Articular chondrocyte of knee joint (primary cell): Measurements from ENCODE around the gene HABP4. TPM values are rescaled to one million over a fixed set of nuclear protein-coding genes. Genes with fewer than 3 reads are reported as not detected.

Experiments
- total RNA-seq: library from RNA; depleted of rRNA; stranded (reverse); fragments of >200 nt; gene quantifications from 2 replicates; pipeline ENCODE4 v1.2.3, GENCODE V29; 2012

HABP4 gene, protein sequence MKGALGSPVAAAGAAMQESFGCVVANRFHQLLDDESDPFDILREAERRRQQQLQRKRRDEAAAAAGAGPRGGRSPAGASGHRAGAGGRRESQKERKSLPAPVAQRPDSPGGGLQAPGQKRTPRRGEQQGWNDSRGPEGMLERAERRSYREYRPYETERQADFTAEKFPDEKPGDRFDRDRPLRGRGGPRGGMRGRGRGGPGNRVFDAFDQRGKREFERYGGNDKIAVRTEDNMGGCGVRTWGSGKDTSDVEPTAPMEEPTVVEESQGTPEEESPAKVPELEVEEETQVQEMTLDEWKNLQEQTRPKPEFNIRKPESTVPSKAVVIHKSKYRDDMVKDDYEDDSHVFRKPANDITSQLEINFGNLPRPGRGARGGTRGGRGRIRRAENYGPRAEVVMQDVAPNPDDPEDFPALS
- 15.2 and 16.1 TPM in 2 replicates for total RNA-seq

DNA sequence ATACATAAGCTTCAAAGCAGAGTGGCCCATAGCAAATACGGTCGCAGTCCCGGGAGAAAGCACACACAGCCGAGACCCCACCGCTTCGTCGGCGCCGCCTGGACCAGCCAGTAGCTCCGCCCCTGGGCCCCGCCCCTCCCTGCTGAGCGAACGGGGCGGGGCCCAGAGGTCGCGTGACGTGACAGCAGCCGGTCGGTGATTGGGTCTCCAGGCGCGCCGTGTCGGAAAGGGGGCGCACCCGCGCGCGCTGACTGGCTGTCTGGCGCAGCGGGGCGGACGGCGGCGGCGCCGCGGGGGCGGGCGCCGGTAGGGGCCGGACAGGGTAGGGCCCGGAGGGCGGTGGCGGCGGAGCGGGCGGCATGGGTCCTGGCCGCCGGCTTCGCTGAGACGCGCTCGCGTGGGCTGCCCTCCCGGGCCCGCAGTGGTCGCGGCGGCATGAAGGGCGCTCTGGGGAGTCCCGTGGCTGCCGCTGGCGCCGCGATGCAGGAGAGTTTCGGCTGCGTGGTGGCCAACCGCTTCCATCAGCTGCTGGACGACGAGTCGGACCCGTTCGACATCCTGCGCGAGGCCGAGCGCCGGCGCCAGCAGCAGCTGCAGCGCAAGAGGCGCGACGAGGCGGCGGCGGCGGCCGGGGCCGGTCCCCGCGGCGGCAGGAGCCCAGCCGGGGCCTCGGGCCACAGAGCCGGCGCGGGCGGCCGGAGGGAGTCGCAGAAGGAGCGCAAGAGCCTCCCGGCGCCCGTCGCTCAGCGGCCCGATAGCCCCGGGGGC is at the start of gene HABP4:
Gene HABP4 (plus strand): TSS at position 325 of the 768 bp plus-strand sequence. CDS start 111 bp downstream, at position 436.

DNA sequence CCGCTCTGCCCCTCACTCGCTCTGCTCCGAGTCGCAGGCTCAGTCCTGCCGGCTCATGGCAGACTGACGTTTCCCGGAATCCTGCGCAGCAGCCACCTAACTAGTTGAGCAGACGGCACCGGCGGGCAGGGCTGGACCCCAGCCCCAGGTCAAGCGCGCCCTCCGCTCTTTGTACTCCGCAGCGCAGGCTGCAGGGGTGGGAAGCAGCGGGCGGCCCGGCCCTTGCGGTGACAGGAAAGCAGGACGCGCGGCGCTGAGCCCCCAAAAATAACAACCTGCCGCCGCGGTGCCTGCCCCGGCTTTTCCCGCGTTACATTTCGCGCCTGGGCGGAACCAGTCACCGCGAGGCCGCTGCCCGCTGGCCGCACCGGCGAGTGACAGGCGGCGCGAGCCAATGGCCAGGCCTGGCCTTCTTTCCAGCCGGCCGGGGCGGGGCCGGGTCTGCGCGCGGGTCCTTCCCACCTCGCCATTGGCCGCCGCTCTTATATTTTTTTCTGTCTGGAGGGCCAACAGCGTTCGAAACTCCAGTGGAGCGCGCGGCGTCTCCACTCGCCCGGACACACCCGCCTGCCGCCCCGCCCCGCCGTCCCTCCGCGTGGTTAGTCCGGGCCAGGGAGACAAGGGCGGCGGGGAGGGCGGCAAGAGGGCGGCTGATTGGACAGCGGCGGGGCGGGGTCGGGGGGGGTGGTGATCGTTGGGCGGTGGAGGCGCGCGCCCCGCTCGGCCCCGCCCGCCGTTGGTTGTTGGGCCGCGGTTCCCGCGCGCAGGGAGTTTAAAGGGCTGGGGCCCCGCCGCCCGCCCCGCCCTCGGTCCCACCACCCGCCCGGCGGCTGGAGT is 31.7 kb upstream of the HABP4 start, which contains the start of gene ZNF367:
Gene ZNF367 (minus strand): TSS at position 288 of the 837 bp plus-strand sequence. CDS start 338 bp downstream, outside the sequence.

Other genes with a start within 250 kb of the HABP4 start
- gene HSD17B3, start 148.0 kb upstream of the HABP4 start, total RNA-seq: not detected in 2 replicates
- gene SLC35D2, start 66.5 kb upstream of the HABP4 start, total RNA-seq: 23.7 and 28.2 TPM in 2 replicates
- gene ZNF367, start 31.8 kb upstream of the HABP4 start, total RNA-seq: 4.2 and 8.3 TPM in 2 replicates
- 23.7 and 30.2 TPM in 2 replicates for gene CDC14B, start 169.7 kb downstream of the HABP4 start, total RNA-seq
- gene PRXL2C, start 205.1 kb downstream of the HABP4 start, total RNA-seq: 36.3 and 48.1 TPM in 2 replicates